22Rv1 (cell line): ENCODE results near the gene TRIM61.
"Not testable (repeated sequence)": the region's sequence is repeated elsewhere in the genome, so short reads cannot be mapped to it uniquely, and the experiment has no call there.

Source experiments
- H3K27ac ChIP-seq: fragments of 450-650 bp; 2 replicates; pipeline ENCODE4 v1.5.1; 2017
- CTCF ChIP-seq: fragments of 450-650 bp; IDR thresholded peaks from 2 replicates; pipeline ENCODE4 v1.5.1; 2017; ENCODE audit warnings: mild to moderate bottlenecking
- ZFX ChIP-seq: fragments of 450-650 bp; IDR thresholded peaks from 2 replicates; pipeline ENCODE4 v1.6.1; 2017; ENCODE audit warnings: antibody characterized with exemption, borderline replicate concordance

The TRIM61 gene

GRCh38 chr4:164946810-164947209, 30.6 kb downstream of the TRIM61 start:
- no peak overlapping the region for H3K27ac ChIP-seq
- TF ChIP-seq ZFX (no peak), CTCF (no peak)

- no peak overlapping the region for H3K27ac ChIP-seq
- TF ChIP-seq CTCF: no peak
- no peak for TF ChIP-seq ZFX
Observed at GRCh38 chr4:164945146-164945545, 32.3 kb downstream of the TRIM61 start.

GRCh38 chr4:164943192-164943591, 34.3 kb downstream of the TRIM61 start:
- TF ChIP-seq CTCF (no peak), ZFX (no peak)
- no peak overlapping the region for H3K27ac ChIP-seq

GRCh38 chr4:164937576-164938270, 39.7 kb downstream of the TRIM61 start:
- H3K27ac ChIP-seq: no peak overlapping the region
- TF ChIP-seq CTCF (peak; percentile 23), ZFX (no peak)

GRCh38 chr4:164935865-164936606, 41.4 kb downstream of the TRIM61 start:
- not testable (repeated sequence) for H3K27ac ChIP-seq

- no peak overlapping the region for H3K27ac ChIP-seq
- TF ChIP-seq CTCF (no peak), ZFX (no peak)
Observed at GRCh38 chr4:164935363-164935762, 42.1 kb downstream of the TRIM61 start.

GRCh38 chr4:164933244-164933643, 44.2 kb downstream of the TRIM61 start:
- no peak for TF ChIP-seq CTCF
- no peak for TF ChIP-seq ZFX
- no peak overlapping the region for H3K27ac ChIP-seq
